GM10847 (cell line): ENCODE data around the gene PHLPP1.

Experiments
- POLR2A ChIP-seq: IDR thresholded peaks from 2 replicates; pipeline ENCODE4 v1.6.1; 2011; ENCODE audit not compliant: insufficient read length; ENCODE audit errors: extremely low read depth

The PHLPP1 gene

GRCh38 chr18:63017977-63018376, 302.6 kb downstream of the PHLPP1 start:
- no peak for TF ChIP-seq POLR2A

- no peak for TF ChIP-seq POLR2A
These were observed 307.2 kb downstream of the PHLPP1 start for GRCh38 chr18:63022429-63023022.

GRCh38 chr18:63025251-63026090, 310.1 kb downstream of the PHLPP1 start:
- TF ChIP-seq POLR2A: no peak

GRCh38 chr18:63028380-63028779, 313.0 kb downstream of the PHLPP1 start:
- no peak for TF ChIP-seq POLR2A
